Neutrophil (primary cell): ENCODE measurements around the gene COL16A1.

ENCODE experiments used
- H3K27ac ChIP-seq: fragments of 200-600 bp; sonication (generic); 2 replicates; pipeline ENCODE4 v1.5.1; 2016; ENCODE audit warnings: mild to moderate bottlenecking, moderate library complexity
- H3K27me3 ChIP-seq: fragments of 200-600 bp; sonication (generic); 2 replicates; pipeline ENCODE4 v1.6.0; 2016; ENCODE audit warnings: mild to moderate bottlenecking
- H3K36me3 ChIP-seq: fragments of 200-600 bp; sonication (generic); 2 replicates; pipeline ENCODE4 v1.5.1; 2017
- H3K4me1 ChIP-seq, 2 experiments: fragments of 200-600 bp in 1 of 2; sonication (generic) in 1 of 2; 1 replicate in 1 of 2; 2 replicates in 1 of 2; pipeline versions ENCODE4 v1.5.1 to v1.6.1; 2013 to 2016; ENCODE audit warnings: low read depth in 1 of 2, low read length in 1 of 2, mild to moderate bottlenecking in 1 of 2, moderate library complexity in 1 of 2; ENCODE audit not compliant: control insufficient read depth in 1 of 2, insufficient read depth in 1 of 2
- H3K4me3 ChIP-seq, 2 experiments: fragments of 200-600 bp in 1 of 2; sonication (generic) in 1 of 2; 1 replicate in 1 of 2; 2 replicates in 1 of 2; pipeline ENCODE4 v1.5.1; 2013 to 2016; ENCODE audit warnings: low read depth in 1 of 2, low read length in 1 of 2, mild to moderate bottlenecking in 1 of 2, moderate library complexity in 1 of 2
- H3K9me3 ChIP-seq: fragments of 200-600 bp; sonication (generic); 2 replicates; pipeline ENCODE4 v1.5.1; 2016
- CTCF ChIP-seq: fragments of 200-600 bp; sonication (generic); IDR thresholded peaks from 2 replicates; pipeline ENCODE4 v1.5.1; 2016; ENCODE audit warnings: antibody characterized with exemption

COL16A1 gene

GRCh38 chr1:31693231-31693630 lies 10.6 kb downstream of the COL16A1 start:
- Histone ChIP-seq H3K9me3 (no peaks in the 10 kb centered on the region), H3K27me3 (no peaks in the 10 kb centered on the region), H3K36me3 (no peaks in the 10 kb centered on the region), H3K27ac (no peak overlapping the region), H3K4me3 (no peak overlapping the region), H3K4me1 (no peaks in the 10 kb centered on the region)
- no peak for TF ChIP-seq CTCF

GRCh38 chr1:31691951-31692350 lies 11.9 kb downstream of the COL16A1 start:
- no peaks in the 10 kb centered on the region for H3K36me3 ChIP-seq
- H3K27ac ChIP-seq, result no peak overlapping the region
- TF ChIP-seq CTCF, result no peak
- no peaks in the 10 kb centered on the region for H3K4me1 ChIP-seq
- no peaks in the 10 kb centered on the region for H3K27me3 ChIP-seq
- no peak overlapping the region for H3K4me3 ChIP-seq
- H3K9me3 ChIP-seq, result no peaks in the 10 kb centered on the region

- TF ChIP-seq CTCF, result no peak
- Histone ChIP-seq H3K36me3 (no peaks in the 10 kb centered on the region), H3K4me3 (no peak overlapping the region), H3K27me3 (peaks cover under 1% of the 10 kb centered on the region), H3K27ac (no peak overlapping the region), H3K4me1 (no peaks in the 10 kb centered on the region), H3K9me3 (no peaks in the 10 kb centered on the region)
Measured at GRCh38 chr1:31691446-31691845, 12.4 kb downstream of the COL16A1 start.

- no peaks in the 10 kb centered on the region for H3K4me1 ChIP-seq
- H3K27me3 ChIP-seq, result peaks cover 6% of the 10 kb centered on the region
- H3K36me3 ChIP-seq, result no peaks in the 10 kb centered on the region
- TF ChIP-seq CTCF, result no peak
- H3K9me3 ChIP-seq, result no peaks in the 10 kb centered on the region
- no peak overlapping the region for H3K27ac ChIP-seq
- no peak overlapping the region for H3K4me3 ChIP-seq
Measured at GRCh38 chr1:31690921-31691320, 12.9 kb downstream of the COL16A1 start.

- Histone ChIP-seq H3K4me3 (no peak overlapping the region), H3K27ac (no peak overlapping the region), H3K36me3 (no peaks in the 10 kb centered on the region), H3K9me3 (no peaks in the 10 kb centered on the region), H3K27me3 (peaks cover 6% of the 10 kb centered on the region), H3K4me1 (no peaks in the 10 kb centered on the region)
- TF ChIP-seq CTCF, result no peak
Measured at GRCh38 chr1:31689854-31690253, 14.0 kb downstream of the COL16A1 start.

GRCh38 chr1:31689379-31689778 lies 14.4 kb downstream of the COL16A1 start:
- Histone ChIP-seq H3K27me3 (peaks cover 6% of the 10 kb centered on the region), H3K4me1 (no peaks in the 10 kb centered on the region), H3K9me3 (no peaks in the 10 kb centered on the region), H3K4me3 (no peak overlapping the region), H3K36me3 (no peaks in the 10 kb centered on the region), H3K27ac (no peak overlapping the region)
- no peak for TF ChIP-seq CTCF
